GM10266 (cell line): ENCODE data around the gene SLC16A11.

ENCODE experiments used
- DNase-seq: peaks from one replicate; pipeline ENCODE4 v3.0.0; 2012; ENCODE audit errors: extremely low spot score
- CTCF ChIP-seq: IDR thresholded peaks from 2 replicates; pipeline ENCODE4 v1.5.1; 2012; ENCODE audit warnings: mild to moderate bottlenecking, low read depth; ENCODE audit not compliant: control insufficient read depth, insufficient read depth; ENCODE audit errors: missing control alignments

SLC16A11 gene

GRCh38 chr17:7002288-7003047 lies 41.4 kb downstream of the SLC16A11 start:
- DNase-seq, result no peak
- TF ChIP-seq CTCF, result no peak

- no peak for DNase-seq
- TF ChIP-seq CTCF, result peak; percentile 56
Measured at GRCh38 chr17:7001318-7001961, 42.5 kb downstream of the SLC16A11 start.

- no peak for DNase-seq
- no peak for TF ChIP-seq CTCF
Measured at GRCh38 chr17:6998855-6999508, 44.9 kb downstream of the SLC16A11 start.

- TF ChIP-seq CTCF, result no peak
- DNase-seq, result no peak
Measured at GRCh38 chr17:6997171-6997570, 46.7 kb downstream of the SLC16A11 start.

DNA sequence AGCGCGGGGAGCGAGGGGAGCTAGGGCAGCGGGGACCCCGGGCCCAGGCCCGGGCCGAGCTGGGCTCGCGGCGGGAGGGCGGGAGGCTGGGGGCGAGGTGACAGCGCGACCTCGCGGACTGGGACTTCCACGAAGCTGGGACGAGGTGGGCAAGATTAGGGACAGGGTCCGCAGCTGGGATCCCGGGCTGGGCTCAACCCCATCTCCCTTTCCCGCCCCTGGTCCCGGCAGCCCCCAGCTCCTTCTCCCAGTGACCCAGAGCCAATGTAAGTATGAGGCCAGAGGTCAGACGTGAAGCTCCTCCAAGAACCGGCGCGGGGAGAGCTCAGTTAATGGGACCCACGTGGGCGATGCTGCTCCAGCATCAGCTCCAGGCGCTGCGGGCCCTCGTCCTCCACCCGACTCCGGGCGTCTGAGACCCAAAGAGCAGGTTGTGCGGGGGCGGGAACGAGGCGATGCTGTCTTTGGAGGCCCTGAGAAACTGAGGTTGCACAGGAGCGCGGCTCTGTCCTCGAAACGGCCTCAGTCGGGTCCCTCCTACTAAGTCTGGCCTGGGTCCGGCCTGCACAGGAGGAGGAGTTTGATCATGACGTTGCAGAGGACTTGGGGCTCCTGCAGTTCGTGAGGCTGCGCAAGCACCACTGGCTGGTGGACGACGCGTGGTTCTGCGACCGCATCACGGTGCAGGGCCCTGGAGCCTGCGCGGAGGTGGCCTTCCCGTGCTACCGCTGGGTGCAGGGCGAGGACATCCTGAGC lies 47.5 kb downstream of the SLC16A11 start:
- no peak for DNase-seq
- no peak for TF ChIP-seq CTCF

GRCh38 chr17:6995500-6996255 lies 48.2 kb downstream of the SLC16A11 start, which contains the start of gene ALOX12:
Gene ALOX12, plus strand, starts transcription at chr17:6996049. Its CDS starts 69 bp downstream, at chr17:6996118.
- TF ChIP-seq CTCF, result no peak
- DNase-seq, result no peak
